Peyer's patch (tissue), 4 donors: ENCODE data around the gene ADAMTS4.

Source experiments
- POLR2A ChIP-seq, 2 donors: fragments of 450-650 bp; IDR thresholded peaks; one replicate each; pipeline ENCODE4 v1.5.1; 2017; ENCODE audit warnings: antibody characterized with exemption in 2 of 2, mild to moderate bottlenecking in 2 of 2, moderate library complexity in 2 of 2
- TF ChIP-seq, protein P1 (sequence below), 6 experiments: fragments of 450-650 bp in 4 of 6; fragments of 200-600 bp in 2 of 6; sonication (generic) in 1 of 6; IDR thresholded peaks; one replicate each; pipeline ENCODE4 v1.5.1; 2017 to 2019; ENCODE audit warnings: antibody characterized with exemption in 6 of 6, mild to moderate bottlenecking in 3 of 6, moderate library complexity in 1 of 6

DNA sequence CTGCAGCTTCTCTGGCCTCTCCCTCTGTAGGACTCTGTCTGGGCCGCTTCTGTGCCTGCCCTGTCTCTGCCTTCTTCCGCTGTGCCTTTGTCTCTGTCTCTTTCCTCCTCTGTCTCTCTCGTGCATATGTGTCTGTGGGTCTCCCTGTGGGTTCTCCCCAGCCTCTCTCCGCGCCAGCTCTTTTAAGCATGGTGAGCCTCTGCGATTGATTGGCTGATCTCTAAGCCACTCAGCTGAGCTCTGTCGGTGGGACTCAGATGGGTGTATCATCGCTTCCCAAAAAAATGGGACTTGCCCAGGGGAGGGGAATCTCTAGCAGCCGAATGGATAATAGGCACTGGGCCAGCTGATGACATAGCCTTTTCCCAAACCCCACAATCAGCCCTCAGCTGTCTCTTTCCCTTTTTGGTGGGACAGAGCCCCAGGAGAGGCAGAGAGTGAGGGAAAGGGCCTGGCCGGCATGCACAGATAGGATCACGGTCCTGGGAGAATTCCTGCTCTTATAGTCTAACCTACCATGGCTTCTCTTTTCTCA is at the start of gene ADAMTS4:
- TF ChIP-seq, protein P1, sequence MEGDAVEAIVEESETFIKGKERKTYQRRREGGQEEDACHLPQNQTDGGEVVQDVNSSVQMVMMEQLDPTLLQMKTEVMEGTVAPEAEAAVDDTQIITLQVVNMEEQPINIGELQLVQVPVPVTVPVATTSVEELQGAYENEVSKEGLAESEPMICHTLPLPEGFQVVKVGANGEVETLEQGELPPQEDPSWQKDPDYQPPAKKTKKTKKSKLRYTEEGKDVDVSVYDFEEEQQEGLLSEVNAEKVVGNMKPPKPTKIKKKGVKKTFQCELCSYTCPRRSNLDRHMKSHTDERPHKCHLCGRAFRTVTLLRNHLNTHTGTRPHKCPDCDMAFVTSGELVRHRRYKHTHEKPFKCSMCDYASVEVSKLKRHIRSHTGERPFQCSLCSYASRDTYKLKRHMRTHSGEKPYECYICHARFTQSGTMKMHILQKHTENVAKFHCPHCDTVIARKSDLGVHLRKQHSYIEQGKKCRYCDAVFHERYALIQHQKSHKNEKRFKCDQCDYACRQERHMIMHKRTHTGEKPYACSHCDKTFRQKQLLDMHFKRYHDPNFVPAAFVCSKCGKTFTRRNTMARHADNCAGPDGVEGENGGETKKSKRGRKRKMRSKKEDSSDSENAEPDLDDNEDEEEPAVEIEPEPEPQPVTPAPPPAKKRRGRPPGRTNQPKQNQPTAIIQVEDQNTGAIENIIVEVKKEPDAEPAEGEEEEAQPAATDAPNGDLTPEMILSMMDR (IDR thresholded peaks at IDR 0.05), result no peak
- peak in 1 of 2 donors; percentile 48 for TF ChIP-seq POLR2A (IDR thresholded peaks at IDR 0.05)
